Activated T-cell treated with anti-CD3 and anti-CD28 coated beads for 24 hours (primary cell): Measurements from ENCODE around the gene GGACT.
"Not testable (repeated sequence)": the region's sequence is repeated elsewhere in the genome, so short reads cannot be mapped to it uniquely, and the experiment has no call there.

Experiments used
- DNase-seq: peaks from one replicate; pipeline ENCODE4 v3.0.0-alpha.2; 2020; ENCODE audit warnings: low read depth

The GGACT gene

GRCh38 chr13:100600915-100601314 is 12.3 kb upstream of the GGACT start:
- no peak for DNase-seq

- DNase-seq = no peak
These were observed 11.9 kb upstream of the GGACT start for GRCh38 chr13:100600461-100600860.

GRCh38 chr13:100597253-100597652 is 8.7 kb upstream of the GGACT start:
- DNase-seq = no peak

GRCh38 chr13:100596516-100596915 is 7.9 kb upstream of the GGACT start:
- DNase-seq = no peak

- no peak for DNase-seq
These were observed 6.1 kb upstream of the GGACT start for GRCh38 chr13:100594731-100595130.

DNA sequence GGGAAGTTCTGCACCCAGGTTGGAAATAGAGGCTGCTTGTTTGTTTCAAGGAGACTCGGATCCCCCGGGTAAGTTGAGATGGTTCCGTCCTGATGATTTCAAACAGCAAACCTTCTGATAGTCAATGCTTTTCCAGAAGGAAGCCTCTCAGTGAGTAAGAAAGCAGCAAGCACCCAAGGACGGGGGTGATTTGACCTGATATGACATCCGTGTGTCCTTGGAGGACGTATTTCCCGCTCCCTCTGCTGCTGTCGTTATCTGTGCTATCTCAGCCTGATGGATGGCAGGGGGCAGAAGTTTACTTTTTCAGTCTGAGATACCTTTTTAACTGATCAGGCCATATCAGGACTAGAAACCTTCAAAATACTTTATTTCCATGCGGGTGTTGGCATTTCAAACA is 5.7 kb upstream of the GGACT start:
- no peak for DNase-seq

DNA sequence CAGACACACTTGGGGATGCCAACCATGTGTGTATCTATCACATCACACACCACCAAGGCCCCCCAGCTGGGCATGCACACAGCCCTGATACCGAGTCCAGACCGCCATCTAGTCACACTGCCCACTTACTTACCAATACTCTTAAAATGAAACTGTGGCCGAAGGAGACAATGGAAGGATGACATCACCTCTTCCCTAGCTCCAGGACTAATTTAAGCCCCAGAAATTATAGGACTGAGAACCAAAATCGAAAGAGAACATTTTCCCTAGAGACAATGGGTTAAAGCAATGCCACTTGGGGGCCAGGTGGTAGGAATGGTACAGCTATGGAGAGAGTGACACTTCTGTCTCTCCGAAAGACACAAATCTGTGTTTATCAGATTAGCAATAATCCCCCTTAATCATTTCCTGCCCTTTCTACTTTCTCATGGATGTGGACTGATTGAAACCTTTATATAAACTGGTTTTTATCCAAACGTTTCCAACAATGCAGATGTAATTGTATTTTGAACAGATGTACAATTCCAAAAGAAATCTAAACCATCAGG is 663 bp upstream of the GGACT start:
- DNase-seq = no peak

DNA sequence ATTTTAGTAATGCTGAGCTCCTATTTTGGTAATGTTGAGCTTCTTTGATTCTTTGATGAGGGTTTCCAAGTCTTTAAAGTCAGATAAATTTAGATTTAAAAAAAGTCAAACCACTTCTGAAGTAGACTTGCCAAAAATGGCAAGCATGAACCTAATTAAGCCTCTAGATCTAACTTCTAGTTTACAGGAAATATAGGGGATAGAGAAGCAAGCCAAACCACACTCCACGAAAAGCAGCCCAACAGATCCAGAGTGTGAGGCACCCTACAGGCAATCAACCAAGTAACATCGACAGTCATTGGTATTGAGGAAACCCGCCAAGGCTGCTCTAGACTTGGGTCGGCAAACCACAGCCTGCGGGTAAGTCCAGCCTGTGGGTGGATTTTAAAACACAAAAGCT is 3.7 kb downstream of the GGACT start:
- no peak for DNase-seq

DNA sequence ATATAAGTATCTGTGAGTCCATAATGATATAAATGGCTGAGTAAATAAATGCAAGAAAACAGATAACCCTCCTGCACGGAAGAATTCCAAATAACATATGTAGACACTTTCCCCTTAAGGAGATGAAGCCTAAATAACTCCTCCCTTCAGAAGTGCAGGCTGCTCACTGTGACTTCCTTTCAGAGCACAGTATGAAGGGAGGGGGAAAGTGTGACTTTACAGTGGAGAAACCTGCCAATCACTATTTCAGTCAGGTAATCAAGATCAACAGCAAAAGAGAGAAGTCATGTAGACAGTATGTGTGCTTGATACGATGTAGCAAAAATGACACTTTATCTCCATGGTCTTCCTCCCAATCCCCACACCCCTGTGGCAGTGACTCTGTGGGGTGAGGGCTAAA is 7.1 kb downstream of the GGACT start:
- no peak for DNase-seq

- DNase-seq = no peak
These were observed 7.6 kb downstream of the GGACT start for GRCh38 chr13:100581030-100581429.

- DNase-seq = no peak
These were observed 8.5 kb downstream of the GGACT start for GRCh38 chr13:100580045-100580444.

GRCh38 chr13:100577239-100577638 is 11.3 kb downstream of the GGACT start:
- DNase-seq = not testable (repeated sequence)

- DNase-seq = peak; percentile 57
These were observed 15.5 kb downstream of the GGACT start for GRCh38 chr13:100573121-100573520.

DNA sequence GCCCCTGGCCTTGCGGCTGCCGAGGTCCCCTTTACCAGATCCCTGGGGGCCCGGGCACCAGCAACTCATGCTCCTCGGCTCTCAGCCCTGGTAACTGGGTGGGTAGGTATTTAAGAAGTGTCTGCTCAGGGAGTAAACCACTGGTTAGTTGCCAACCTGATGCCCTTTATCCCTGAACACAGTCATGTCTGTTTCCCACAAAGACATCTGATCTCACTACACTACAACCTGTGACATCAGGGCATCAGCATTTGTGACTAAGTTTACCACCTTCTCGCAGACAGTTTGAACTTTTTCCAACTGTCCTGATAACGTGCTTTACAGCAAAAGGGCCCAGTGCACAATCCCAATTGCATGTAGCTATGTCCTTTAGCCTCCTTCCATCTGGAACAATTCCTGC is 22.0 kb downstream of the GGACT start:
- DNase-seq = no peak

DNA sequence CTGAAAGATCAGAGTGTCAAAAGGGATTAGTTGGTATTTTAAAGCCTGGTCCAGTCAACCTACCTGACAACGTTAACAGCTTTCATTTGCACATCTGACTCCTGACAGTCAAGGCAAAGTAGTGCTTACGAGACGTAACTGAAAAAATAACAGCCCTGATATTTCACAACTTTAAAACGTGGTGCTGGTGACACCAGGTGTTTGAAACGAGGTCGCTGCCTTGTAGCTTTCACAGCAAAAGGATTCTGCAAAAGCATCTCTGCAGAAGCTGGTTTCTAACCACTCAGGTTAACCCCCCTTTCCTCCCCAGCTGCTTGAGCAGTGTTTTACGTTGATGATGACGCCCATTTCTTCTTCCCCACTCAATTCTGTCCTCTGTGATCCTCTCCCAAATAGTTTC is 23.3 kb downstream of the GGACT start:
- no peak for DNase-seq

- DNase-seq = no peak
These were observed 24.0 kb downstream of the GGACT start for GRCh38 chr13:100564444-100565223.

DNA sequence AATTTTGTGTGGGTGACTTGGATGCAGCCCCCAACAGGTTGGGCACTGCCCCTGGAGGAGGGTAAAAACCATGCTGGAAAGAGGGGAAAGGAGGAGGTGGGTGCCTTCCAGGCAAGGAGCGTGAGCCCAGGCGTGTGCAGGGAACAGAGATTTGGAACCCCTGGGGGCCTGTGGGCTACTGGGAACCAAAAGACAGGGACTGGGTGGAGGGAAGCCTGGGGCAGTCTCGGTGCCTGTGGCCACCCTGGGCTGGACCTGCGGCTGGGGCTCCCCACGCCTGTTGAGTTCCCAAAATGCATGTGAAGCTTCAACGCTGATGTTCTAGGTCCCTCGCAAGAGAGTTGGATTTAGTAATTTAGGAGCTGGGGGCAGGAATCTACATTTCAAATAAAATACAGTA is 24.8 kb downstream of the GGACT start:
- DNase-seq = no peak

- no peak for DNase-seq
These were observed 26.9 kb downstream of the GGACT start for GRCh38 chr13:100561599-100562204.

DNA sequence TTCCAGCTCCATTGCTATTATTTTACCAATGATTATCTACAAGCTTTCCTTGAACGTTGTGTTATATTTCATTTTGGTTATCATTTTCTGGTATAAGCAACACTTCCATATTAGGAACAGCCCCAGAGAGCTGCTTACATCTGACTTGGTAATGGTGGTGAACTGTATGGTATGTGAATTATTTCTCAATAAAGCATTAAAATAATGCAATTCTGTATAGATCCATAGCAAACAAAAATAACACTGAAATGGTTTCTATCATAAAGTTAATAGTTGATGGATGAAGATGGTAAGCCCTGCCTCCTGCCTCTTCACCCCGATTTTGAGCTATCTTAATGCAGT is 27.5 kb downstream of the GGACT start:
- DNase-seq = no peak

DNA sequence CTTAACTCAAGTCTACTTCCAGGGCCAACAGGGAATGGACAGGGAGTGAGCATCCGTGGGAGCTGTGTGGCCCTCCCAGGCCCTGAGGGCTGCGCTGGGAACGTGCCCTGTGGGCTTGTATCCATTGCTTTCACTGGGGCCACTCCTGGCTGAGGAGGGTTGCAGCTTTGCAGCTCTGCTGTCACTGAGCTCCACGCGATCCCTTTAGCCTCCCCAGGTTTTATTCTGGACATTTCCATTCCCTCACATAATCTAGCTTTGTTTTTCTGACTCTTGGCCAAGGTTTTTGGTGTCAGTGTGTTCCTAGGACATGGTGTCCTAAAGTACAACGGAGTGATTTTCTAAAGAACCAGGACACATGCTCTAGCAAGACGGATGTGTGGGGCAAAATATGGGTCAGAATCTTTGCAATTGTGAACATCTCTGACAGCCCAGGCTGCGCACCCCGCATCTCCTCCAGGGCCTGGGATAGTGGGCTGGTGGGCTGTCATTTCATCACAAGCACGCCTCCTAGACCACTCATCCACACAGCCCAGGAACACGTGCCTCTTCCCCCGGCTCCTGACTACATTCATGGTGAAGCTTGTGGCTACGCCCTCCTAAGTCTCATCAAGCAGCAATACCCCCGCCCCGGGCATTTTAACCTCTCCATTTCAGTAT is 28.0 kb downstream of the GGACT start:
- DNase-seq = no peak

GRCh38 chr13:100559886-100560285 is 28.7 kb downstream of the GGACT start:
- DNase-seq = no peak

GRCh38 chr13:100552755-100553154 is 35.8 kb downstream of the GGACT start:
- DNase-seq = no peak

GRCh38 chr13:100549316-100549715 is 39.3 kb downstream of the GGACT start:
- DNase-seq = no peak
